Adrenal gland (tissue), 12 donors: Measurements from ENCODE around the gene BIRC7. TPM values are rescaled to one million over a fixed set of nuclear protein-coding genes. Genes with fewer than 3 reads are reported as not detected.

Experiments
- DNase-seq, 7 donors: peaks; one replicate each; pipeline ENCODE4 v3.0.0-alpha.2; 2019 to 2020
- H3K27ac ChIP-seq, 5 donors: fragments of 200-600 bp; sonication (generic) in 4 of 5; 1 replicate in 3 of 5; 2 replicates in 2 of 5; pipeline versions ENCODE4 v1.5.1 to v1.8.0; 2016 to 2020; ENCODE audit warnings: mild to moderate bottlenecking in 1 of 5
- H3K27me3 ChIP-seq: fragments of 200-600 bp; 2 replicates; pipeline ENCODE4 v1.8.0; 2021
- H3K36me3 ChIP-seq, 2 donors: fragments of 200-600 bp; replicated peaks in 1 of 2; 1 replicate in 1 of 2; 2 replicates in 1 of 2; pipeline versions ENCODE4 v1.5.1 to v1.8.0; 2018 to 2022
- H3K4me1 ChIP-seq, 2 donors: fragments of 200-600 bp; replicated peaks in 1 of 2; 1 replicate in 1 of 2; 2 replicates in 1 of 2; pipeline versions ENCODE4 v1.5.1 to v1.8.0; 2018 to 2021
- H3K4me3 ChIP-seq, 4 donors: fragments of 200-600 bp; sonication (generic) in 3 of 4; one replicate each; pipeline ENCODE4 v1.5.1; 2016 to 2018
- H3K9me3 ChIP-seq, 3 donors: fragments of 200-600 bp; sonication (generic) in 1 of 3; replicated peaks in 1 of 3; 1 replicate in 2 of 3; 2 replicates in 1 of 3; pipeline versions ENCODE4 v1.5.1 to v1.8.0; 2016 to 2021
- POLR2A ChIP-seq, 2 donors: fragments of 450-650 bp; IDR thresholded peaks; one replicate each; pipeline ENCODE4 v1.6.1; 2017; ENCODE audit warnings: antibody characterized with exemption in 2 of 2, mild to moderate bottlenecking in 2 of 2, moderate library complexity in 1 of 2
- WGBS, 4 donors: extraction: QIAGEN DNeasy Blood & Tissue Kit in 2 of 4; methylation state at CpG; one replicate each; pipeline versions ENCODE4 v1.1.5 to v1.1.7; 2013 to 2017; 5-methylcytosine and 5-hydroxymethylcytosine counted together
- intact Hi-C, 2 donors: fragments of 100-400 bp; cut with DNase I; formaldehyde crosslinking; loops; one replicate each; pipeline versions ENCODE4 v1.14.1 to v1.15.0; 2022 to 2023
- polyA plus RNA-seq, 3 donors: library from polyadenylated mRNA; stranded (reverse); fragments of 200-250 nt in 2 of 3; fragments of 350-450 nt in 1 of 3; fragmentation: Illumina TruSeq in 1 of 3; extraction: RNeasy Lipid Tissue Mini Kit (QIAGEN cat#74804) in 1 of 3; gene quantifications; one replicate each; pipeline ENCODE4 v1.2.3, GENCODE V29; 2013 to 2014
- total RNA-seq, 9 donors: library from RNA; depleted of rRNA in 4 of 9; stranded (reverse); fragments of >200 nt in 4 of 9; fragments of 120-200 nt in 1 of 9; fragmentation: NEBNext Ultra II Directional in 1 of 9; extraction: Animal tissue kit (Norgen Biotek cat#: 25700) in 1 of 9; gene quantifications; one replicate each; pipeline versions ENCODE4 v1.1.0 to v1.2.4, GENCODE V29; 2013 to 2023
- TF ChIP-seq, protein P1 (sequence below), 6 experiments: fragments of 450-650 bp in 4 of 6; fragments of 200-600 bp in 2 of 6; sonication (generic) in 1 of 6; IDR thresholded peaks; 1 replicate in 5 of 6; 2 replicates in 1 of 6; pipeline versions ENCODE4 v1.5.1 to v1.8.0; 2016 to 2021; ENCODE audit warnings: antibody characterized with exemption in 6 of 6, mild to moderate bottlenecking in 2 of 6, moderate library complexity in 1 of 6
- donor health status: healthy with polysubstance abuse.
- donor health status: Bipolar disorder and iron deficiency.
- donor health status: DM: yes; HTN: yes; CAD: no.
- donor health status: DM: no; HTN: no; CAD: no.
- donor health status: DM: no; HTN: no; CAD: no.
- donor health status: DM: yes; HTN: yes; CAD: no.

BIRC7 gene
- total and polyA plus RNA-seq, 12 donors = 0.28 to 117 (median 1.1) TPM; not detected in 5

DNA sequence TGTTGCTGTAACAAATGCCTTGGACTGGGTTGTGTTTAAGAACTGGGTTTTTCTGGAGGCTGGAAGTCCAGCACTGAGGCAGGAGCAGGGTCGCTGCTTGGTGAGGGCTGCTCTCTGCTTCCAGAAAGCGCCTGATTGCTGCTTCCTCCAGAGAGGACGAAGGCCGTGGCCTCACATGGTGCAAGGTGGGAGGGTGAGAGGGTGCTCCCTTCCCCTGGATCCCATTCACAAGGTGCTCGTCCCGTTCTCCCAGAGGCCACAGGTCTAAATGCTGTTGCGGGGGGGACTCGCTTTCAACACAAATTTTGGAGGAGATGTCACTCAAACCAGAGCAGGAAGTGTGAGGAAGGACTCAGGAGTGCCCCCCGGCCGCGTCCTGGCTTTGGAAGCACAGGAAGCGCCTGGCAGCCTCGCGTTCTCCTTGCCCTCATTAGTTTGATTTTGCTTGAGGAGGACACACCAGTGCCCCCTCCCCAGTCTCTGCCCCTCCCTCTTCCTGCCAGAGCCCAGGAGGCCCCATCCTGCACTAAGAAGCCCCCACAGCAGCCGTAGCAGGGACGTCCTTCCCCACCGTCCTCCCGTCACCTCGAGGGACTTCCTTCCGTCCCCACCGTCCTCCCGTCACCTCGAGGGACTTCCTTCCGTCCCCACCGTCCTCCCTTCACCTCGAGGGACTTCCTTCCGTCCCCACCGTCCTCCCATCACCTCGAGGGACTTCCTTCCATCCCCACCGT lies 26.3 kb downstream of the BIRC7 start:
- TF ChIP-seq POLR2A (IDR thresholded peaks at IDR 0.05) = no peak
- TF ChIP-seq, protein P1, sequence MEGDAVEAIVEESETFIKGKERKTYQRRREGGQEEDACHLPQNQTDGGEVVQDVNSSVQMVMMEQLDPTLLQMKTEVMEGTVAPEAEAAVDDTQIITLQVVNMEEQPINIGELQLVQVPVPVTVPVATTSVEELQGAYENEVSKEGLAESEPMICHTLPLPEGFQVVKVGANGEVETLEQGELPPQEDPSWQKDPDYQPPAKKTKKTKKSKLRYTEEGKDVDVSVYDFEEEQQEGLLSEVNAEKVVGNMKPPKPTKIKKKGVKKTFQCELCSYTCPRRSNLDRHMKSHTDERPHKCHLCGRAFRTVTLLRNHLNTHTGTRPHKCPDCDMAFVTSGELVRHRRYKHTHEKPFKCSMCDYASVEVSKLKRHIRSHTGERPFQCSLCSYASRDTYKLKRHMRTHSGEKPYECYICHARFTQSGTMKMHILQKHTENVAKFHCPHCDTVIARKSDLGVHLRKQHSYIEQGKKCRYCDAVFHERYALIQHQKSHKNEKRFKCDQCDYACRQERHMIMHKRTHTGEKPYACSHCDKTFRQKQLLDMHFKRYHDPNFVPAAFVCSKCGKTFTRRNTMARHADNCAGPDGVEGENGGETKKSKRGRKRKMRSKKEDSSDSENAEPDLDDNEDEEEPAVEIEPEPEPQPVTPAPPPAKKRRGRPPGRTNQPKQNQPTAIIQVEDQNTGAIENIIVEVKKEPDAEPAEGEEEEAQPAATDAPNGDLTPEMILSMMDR (IDR thresholded peaks at IDR 0.05) = no peak
- no peaks in the 10 kb centered on the region for H3K36me3 ChIP-seq
- DNase-seq = no peak
- intact Hi-C loops = no loop called here
- H3K4me3 ChIP-seq = no peak overlapping the region
- H3K9me3 ChIP-seq = no peaks in the 10 kb centered on the region
- H3K27me3 ChIP-seq = no peaks in the 10 kb centered on the region
- H3K27ac ChIP-seq = no peak overlapping the region
- no peaks in the 10 kb centered on the region for H3K4me1 ChIP-seq
- 46 to 49% (median 47%) methylated on average over 24 to 30 of the region's 30 CpGs for WGBS, 4 donors

DNA sequence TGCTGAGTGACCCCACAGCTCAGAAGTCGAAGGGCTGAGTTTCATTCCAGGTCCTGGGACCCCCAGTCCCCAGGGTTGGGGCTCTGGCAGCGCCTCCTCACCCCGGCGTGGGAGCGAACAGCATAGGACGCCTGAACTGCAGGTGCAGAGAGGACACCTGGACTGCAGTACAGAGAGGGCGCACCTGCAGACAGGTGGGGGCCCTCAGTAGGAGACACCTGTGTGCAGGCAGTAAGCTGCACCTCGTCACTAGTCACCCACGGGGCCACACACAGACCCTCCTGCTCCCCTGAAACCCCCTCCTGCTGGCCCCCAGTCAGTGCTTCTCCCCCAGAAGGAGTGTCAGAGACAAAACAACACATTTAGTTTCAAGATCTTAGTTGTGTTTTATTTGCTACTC lies 27.1 kb downstream of the BIRC7 start:
- WGBS, 4 donors = 78 to 83% (median 80%) methylated on average over 1 to 9 of the region's 9 CpGs
- no peaks in the 10 kb centered on the region for H3K27me3 ChIP-seq

DNA sequence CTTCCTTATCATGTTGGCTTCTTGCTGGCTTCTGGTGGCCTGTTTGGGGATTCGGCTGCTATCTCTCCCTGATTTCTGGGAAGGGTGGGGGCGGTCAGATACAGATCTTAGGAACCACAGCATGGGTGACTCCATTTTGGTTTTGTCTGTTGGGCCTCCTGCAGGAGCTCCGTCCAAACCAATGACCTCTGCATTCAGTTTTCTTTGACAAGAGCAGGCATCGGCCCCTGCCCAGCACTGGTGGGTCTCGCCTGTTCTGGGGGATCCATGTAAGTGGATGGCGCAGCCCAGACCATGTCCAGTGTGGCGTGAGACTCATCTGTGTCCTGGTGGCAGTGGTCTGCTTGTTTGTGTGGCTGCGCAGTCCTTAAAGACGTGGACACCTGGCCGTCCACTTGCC lies 28.3 kb downstream of the BIRC7 start:
- TF ChIP-seq, protein P1 (IDR thresholded peaks at IDR 0.05) = no peak
- TF ChIP-seq POLR2A (IDR thresholded peaks at IDR 0.05) = no peak
- no peaks in the 10 kb centered on the region for H3K27me3 ChIP-seq
- no peaks in the 10 kb centered on the region for H3K9me3 ChIP-seq
- WGBS, 4 donors = 48 to 80% (median 76%) methylated on average over 5 to 10 of the region's 10 CpGs
- intact Hi-C loops = no loop called here
- no peak for DNase-seq
- H3K36me3 ChIP-seq = no peaks in the 10 kb centered on the region
- H3K4me1 ChIP-seq = no peaks in the 10 kb centered on the region
- no peak overlapping the region for H3K27ac ChIP-seq
- H3K4me3 ChIP-seq = no peak overlapping the region

More for the DNA sequence above, 27.1 kb downstream of the BIRC7 start:
- Histone ChIP-seq H3K36me3 (no peaks in the 10 kb centered on the region), H3K27ac (no peak overlapping the region), H3K9me3 (no peaks in the 10 kb centered on the region), H3K4me3 (no peak overlapping the region), H3K4me1 (no peaks in the 10 kb centered on the region)
- intact Hi-C loops = no loop called here
- DNase-seq = no peak
- TF ChIP-seq POLR2A (IDR thresholded peaks at IDR 0.05) = no peak
- TF ChIP-seq, protein P1 (IDR thresholded peaks at IDR 0.05) = no peak

DNA sequence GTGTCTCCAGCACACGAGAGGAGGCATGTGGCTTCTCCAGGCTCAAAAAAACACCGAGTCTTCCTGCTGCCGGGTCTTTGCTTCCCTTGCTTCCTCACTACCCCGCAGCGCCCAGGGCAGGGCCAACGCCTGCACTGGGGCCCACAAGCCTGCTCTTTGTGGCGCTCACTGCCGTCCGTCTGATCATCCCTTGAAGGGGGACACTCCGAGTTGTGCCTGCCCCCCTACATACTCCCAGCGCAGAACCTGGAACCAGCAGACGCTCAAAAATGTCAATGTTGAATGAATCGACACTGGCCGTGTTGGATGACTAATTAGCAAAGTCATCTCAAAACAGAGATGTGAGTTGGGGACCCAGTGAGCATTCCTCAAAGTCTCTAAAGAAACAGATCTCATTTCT lies 28.8 kb downstream of the BIRC7 start:
- 38 to 61% (median 44%) methylated on average over 12 to 14 of the region's 14 CpGs for WGBS, 4 donors
- Histone ChIP-seq H3K4me1 (no peaks in the 10 kb centered on the region), H3K9me3 (no peaks in the 10 kb centered on the region), H3K4me3 (no peak overlapping the region), H3K27me3 (no peaks in the 10 kb centered on the region), H3K27ac (no peak overlapping the region), H3K36me3 (no peaks in the 10 kb centered on the region)
- intact Hi-C loops = no loop called here
- no peak for DNase-seq
- TF ChIP-seq, protein P1 (IDR thresholded peaks at IDR 0.05) = no peak
- TF ChIP-seq POLR2A (IDR thresholded peaks at IDR 0.05) = no peak
